Measurements from ENCODE around the gene AMMECR1L.
"Not testable (repeated sequence)": the region's sequence is repeated elsewhere in the genome, so short reads cannot be mapped to it uniquely, and the experiment has no call there.

Gene AMMECR1L

GRCh38 chr2:127829845-127830246 lies 55.9 kb downstream of the AMMECR1L start:
- DNase-seq = no peak

- not testable (repeated sequence) for DNase-seq
Observed at GRCh38 chr2:127826708-127827107, 59.0 kb downstream of the AMMECR1L start.

- DNase-seq = no peak
Observed at GRCh38 chr2:127826047-127826446, 59.7 kb downstream of the AMMECR1L start.

- DNase-seq = no peak
Observed at GRCh38 chr2:127820080-127820668, 65.6 kb downstream of the AMMECR1L start.

GRCh38 chr2:127818794-127819425 lies 66.8 kb downstream of the AMMECR1L start:
- DNase-seq = no peak

- no peak for DNase-seq
Observed at GRCh38 chr2:127818241-127818640, 67.5 kb downstream of the AMMECR1L start.

GRCh38 chr2:127814677-127815076 lies 71.1 kb downstream of the AMMECR1L start:
- DNase-seq = no peak

GRCh38 chr2:127812441-127812840 lies 73.3 kb downstream of the AMMECR1L start:
- DNase-seq = not testable (repeated sequence)
